NCI-H2196 treated with DMSO at 0.1 percent for 48 hours (cell line): ENCODE data around the gene SIT1.

ENCODE experiments used
- DNase-seq: peaks from one replicate; lab custom pipeline; 2025; ENCODE audit not compliant: unreplicated experiment; lab: John Stamatoyannopoulos, UW

Gene SIT1

GRCh38 chr9:35650341-35651158, at the start of gene SIT1:
Gene SIT1 (minus strand): TSS chr9:35650931. CDS start chr9:35650853, 78 bp downstream.
- DNase-seq, result no peak

DNA sequence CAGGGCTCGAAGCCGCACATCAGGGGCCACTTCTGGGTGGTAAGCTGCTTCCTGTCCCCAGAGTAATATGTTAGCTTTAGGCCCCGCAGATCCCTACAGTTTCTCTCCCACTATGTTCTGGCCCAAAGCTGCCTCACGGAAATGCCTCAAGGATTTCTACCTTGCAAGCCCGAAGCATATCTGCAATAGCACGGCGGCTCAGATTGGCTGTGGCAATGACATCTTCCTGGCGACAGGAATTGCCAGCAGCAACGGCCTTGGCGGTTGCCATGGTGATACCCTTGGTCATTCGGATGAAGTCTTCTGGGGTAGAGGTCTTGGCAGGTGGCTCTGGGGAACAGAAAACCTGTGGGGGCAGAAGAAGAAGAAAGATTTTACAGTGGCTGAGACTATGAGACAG, 49.3 kb upstream of the SIT1 start:
- DNase-seq, result no peak

- DNase-seq, result no peak
Measured at GRCh38 chr9:35698231-35698630, 47.5 kb upstream of the SIT1 start.

DNA sequence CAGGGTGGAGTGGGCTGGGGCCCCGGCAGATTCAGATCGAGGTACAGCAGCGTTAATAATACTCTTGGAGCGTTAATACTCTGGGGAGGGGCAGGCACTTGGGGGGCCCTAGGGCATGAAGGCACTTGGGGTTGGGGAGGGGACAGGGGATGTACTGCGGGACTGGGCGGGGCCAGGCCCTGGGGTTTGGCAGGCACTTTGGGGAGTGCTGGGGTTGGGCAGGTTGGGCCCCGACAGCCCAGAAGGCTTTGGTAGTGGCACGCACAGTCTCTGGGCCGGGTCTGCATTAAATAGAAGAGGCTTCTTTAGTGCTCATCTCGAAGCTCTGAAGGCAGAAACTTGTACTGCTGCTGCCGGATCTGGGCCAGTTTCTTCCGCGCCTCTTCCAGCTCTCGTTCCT, 46.8 kb upstream of the SIT1 start:
- DNase-seq, result no peak

DNA sequence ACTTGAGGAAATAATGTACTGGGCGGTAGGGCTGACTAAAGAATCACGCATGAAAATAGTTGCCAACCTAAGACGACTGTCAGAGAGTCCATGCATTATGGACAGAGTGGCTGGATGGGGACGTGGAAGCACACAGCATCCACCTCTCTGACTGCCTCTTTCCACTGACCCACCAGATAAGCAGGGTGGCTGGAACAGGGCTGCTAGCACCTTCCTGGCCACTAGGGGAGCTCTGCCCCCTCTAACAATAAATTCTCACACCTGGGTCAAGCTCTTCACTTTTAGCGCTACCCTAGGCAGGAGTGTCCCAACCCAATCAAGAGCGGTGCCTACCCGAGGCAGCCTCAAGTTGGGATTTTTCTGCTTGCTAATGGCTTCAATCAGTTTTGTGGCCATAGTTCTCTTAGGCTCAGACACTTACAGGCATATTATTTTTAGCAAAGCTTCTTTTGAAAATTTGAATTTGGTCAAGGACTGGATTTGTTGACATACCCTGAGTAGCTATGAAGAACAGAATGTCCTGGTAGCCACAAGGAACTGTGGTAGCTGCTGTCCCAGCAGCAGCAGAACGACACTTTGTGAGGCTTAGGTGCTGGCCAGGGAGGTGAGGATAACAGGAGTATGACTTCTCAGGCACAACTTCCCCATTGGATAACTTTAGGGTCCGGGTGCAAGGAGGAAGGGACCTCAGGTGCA, 45.9 kb upstream of the SIT1 start:
- no peak for DNase-seq

GRCh38 chr9:35695943-35696401, 45.2 kb upstream of the SIT1 start:
- DNase-seq, result no peak

- no peak for DNase-seq
Measured at GRCh38 chr9:35691757-35692301, 41.1 kb upstream of the SIT1 start.

DNA sequence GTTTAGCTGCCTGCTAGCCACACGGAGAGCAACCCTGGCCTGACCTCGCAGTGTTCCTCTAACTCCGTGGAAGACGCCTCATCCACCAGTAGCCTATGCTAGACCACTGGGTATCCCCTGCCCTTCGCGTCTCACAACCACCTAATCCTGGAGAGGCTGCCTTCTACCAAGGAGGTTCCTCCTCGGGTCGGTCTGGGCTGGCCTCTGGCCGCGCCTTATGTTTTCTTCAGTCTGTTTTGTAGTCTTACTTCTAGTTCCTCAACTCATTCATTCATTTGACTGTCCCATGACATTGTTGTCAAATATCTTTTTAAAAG, 40.6 kb upstream of the SIT1 start:
- no peak for DNase-seq

GRCh38 chr9:35690614-35691333, 40.0 kb upstream of the SIT1 start:
- peak; percentile 26 for DNase-seq

- no peak for DNase-seq
Measured at GRCh38 chr9:35690294-35690613, 39.5 kb upstream of the SIT1 start.

GRCh38 chr9:35689542-35690293, 39.0 kb upstream of the SIT1 start, which contains the start of gene TPM2:
Gene TPM2 (minus strand): TSS chr9:35689925. CDS start chr9:35689817, 108 bp downstream.
- DNase-seq, result no peak

- DNase-seq, result no peak
Measured at GRCh38 chr9:35688558-35689541, 38.1 kb upstream of the SIT1 start.

- DNase-seq, result no peak
Measured at GRCh38 chr9:35687972-35688557, 37.3 kb upstream of the SIT1 start.

DNA sequence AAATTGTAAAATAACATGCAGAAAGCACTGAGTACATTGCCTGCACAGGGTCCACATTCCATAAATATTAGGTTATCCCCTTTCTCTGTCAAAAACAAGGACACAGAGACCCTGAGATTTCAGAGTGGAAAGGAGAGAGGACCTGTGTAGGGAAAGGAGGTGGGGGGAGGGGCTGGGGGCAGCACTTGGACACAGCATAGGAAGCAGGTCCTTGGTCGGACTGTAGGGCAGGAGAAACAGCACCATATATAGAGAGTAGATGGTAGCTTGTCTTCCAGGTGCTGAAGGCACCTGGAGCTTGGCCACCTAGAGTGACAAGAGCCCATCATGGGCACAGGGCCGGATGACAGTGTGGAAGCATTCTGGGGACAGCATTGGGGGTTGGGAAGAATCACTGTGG, 36.6 kb upstream of the SIT1 start:
- DNase-seq, result no peak

DNA sequence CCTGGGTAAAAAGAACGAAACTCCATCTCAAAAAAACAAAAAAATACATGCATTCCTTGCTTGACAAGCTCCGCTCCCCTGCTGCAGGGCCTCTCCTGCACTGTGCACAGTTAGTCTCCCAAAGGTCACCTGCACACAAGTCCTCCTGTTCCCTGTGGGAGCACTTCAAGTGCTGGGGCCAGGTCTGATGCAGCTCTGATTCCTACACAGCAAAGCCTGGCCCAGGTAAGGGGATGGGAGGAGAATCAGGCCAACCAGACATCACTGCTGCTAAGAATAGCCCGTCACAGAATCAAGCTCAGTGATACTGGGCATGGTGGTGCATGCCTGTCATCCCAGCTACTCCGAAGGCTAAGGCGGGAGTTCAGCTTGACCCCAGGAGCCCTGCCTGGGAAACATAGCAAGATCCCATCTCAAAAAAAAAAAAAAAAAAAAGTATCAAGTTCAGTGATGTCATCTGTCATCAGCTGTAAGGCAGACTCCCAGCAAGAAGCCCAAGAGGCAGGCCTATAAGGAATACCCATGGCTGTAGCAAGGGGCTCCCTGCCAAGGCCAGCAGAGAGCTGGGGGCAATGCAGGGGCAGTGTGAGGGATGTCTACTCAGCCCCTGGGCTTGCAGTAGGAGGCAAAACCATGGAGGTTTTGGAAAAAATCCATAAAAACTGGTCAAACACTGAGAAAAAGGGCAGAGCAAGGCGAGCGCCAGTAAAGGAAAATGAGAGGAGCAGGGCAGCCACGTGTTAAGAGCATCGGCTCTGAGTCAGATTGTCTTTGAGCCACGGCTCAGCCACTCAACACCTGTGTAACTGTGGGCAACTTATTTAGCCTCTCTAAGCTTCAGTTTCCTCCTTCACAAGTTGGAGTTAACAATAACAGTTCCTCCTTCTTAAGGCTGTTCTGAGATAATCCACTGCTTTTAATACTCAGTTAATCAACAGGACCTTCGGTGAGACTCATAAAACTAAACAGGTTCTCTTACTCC, 35.8 kb upstream of the SIT1 start:
- no peak for DNase-seq

- DNase-seq, result no peak
Measured at GRCh38 chr9:35685506-35685905, 34.8 kb upstream of the SIT1 start.

DNA sequence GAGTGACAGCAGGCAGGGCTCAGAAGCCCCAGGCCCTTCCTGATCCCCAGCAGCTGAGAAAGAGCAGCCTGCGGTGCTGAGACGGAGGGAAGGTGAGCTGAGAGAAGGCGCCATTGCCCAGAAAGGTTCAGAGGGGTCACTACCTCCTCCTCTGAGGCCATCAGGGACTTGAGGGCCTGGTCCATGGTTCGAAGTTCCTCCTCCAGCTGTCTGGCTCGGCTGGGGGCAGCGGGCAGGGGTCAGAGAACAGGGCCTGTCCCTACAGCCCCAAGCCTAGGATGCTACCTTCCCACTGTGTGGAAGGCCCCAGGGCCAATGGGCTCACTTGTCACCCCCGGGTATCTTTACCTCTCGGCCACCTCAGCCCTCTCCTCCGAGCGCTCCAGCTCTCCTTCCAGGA, 34.2 kb upstream of the SIT1 start:
- no peak for DNase-seq

GRCh38 chr9:35683323-35683722, 32.6 kb upstream of the SIT1 start:
- DNase-seq, result no peak
